ENCODE data around the gene NHSL2. TPM values are rescaled to one million over a fixed set of nuclear protein-coding genes. Genes with fewer than 3 reads are reported as not detected.

NHSL2 gene
- total and polyA plus RNA-seq, 4 donors = 1.4 to 9.9 (median 4.7) TPM

GRCh38 chrX:72020204-72020603 lies 109.6 kb downstream of the NHSL2 start:
- Histone ChIP-seq H3K4me1 (ENCODE audit: control insufficient read depth in 5 of 5, insufficient read depth in 5 of 5, low read length in 5 of 5) (peaks cover 0 to 24% (median 11%) of the 10 kb centered on the region in 5 donors), H3K27me3 (ENCODE audit: control insufficient read depth in 3 of 3, insufficient read depth in 3 of 3, low read length in 2 of 3) (peaks cover 0 to 34% (median 23%) of the 10 kb centered on the region in 3 donors), H3K27ac (ENCODE audit: low read depth in 1 of 2, low read length in 1 of 2) (peak overlapping the region in 1 of 2 donors; percentile 24), H3K36me3 (ENCODE audit: control insufficient read depth in 4 of 4, insufficient read depth in 4 of 4, low read length in 4 of 4) (no peaks in the 10 kb centered on the region), H3K9ac (ENCODE audit: insufficient read depth in 1 of 2, low read length in 2 of 2) (no peak overlapping the region), H3K4me3 (no peak overlapping the region), H3K9me3 (ENCODE audit: control insufficient read depth in 4 of 4, insufficient read depth in 3 of 4, low read length in 3 of 4) (no peaks in the 10 kb centered on the region)
- no peak for ATAC-seq (ENCODE audit: insufficient read depth, low FRiP score)
- no peak for TF ChIP-seq CTCF (IDR thresholded peaks at IDR 0.05; ENCODE audit: control extremely low read depth, extremely low read depth)
- 27 to 58% methylated on average over 3 of the region's 3 CpGs for WGBS, 2 donors
- peak; percentile 66 to 90 (median 86) for DNase-seq

GRCh38 chrX:72020788-72021187 lies 110.1 kb downstream of the NHSL2 start:
- TF ChIP-seq CTCF (IDR thresholded peaks at IDR 0.05; ENCODE audit: control extremely low read depth, extremely low read depth) = no peak
- Histone ChIP-seq H3K4me3 (no peak overlapping the region), H3K27ac (ENCODE audit: low read depth in 1 of 2, low read length in 1 of 2) (no peak overlapping the region), H3K36me3 (ENCODE audit: control insufficient read depth in 4 of 4, insufficient read depth in 4 of 4, low read length in 4 of 4) (no peaks in the 10 kb centered on the region), H3K9ac (ENCODE audit: insufficient read depth in 1 of 2, low read length in 2 of 2) (no peak overlapping the region), H3K9me3 (ENCODE audit: control insufficient read depth in 4 of 4, insufficient read depth in 3 of 4, low read length in 3 of 4) (no peaks in the 10 kb centered on the region), H3K4me1 (ENCODE audit: control insufficient read depth in 5 of 5, insufficient read depth in 5 of 5, low read length in 5 of 5) (peaks cover 0 to 24% (median 11%) of the 10 kb centered on the region in 5 donors), H3K27me3 (ENCODE audit: control insufficient read depth in 3 of 3, insufficient read depth in 3 of 3, low read length in 2 of 3) (peaks cover 0 to 36% (median 21%) of the 10 kb centered on the region in 3 donors)
- WGBS, 2 donors = 85 to 91% methylated on average over 3 of the region's 3 CpGs
- ATAC-seq (ENCODE audit: insufficient read depth, low FRiP score) (no peak), DNase-seq (no peak)

- peaks cover 0 to 24% (median 11%) of the 10 kb centered on the region in 5 donors for H3K4me1 ChIP-seq (ENCODE audit: control insufficient read depth in 5 of 5, insufficient read depth in 5 of 5, low read length in 5 of 5)
- no peak overlapping the region for H3K27ac ChIP-seq (ENCODE audit: low read depth in 1 of 2, low read length in 1 of 2)
- H3K36me3 ChIP-seq (ENCODE audit: control insufficient read depth in 4 of 4, insufficient read depth in 4 of 4, low read length in 4 of 4) = no peaks in the 10 kb centered on the region
- DNase-seq (peak in 1 of 3 donors; percentile 26), ATAC-seq (ENCODE audit: insufficient read depth, low FRiP score) (no peak)
- TF ChIP-seq CTCF (IDR thresholded peaks at IDR 0.05; ENCODE audit: control extremely low read depth, extremely low read depth) = no peak
- H3K4me3 ChIP-seq = no peak overlapping the region
- H3K9ac ChIP-seq (ENCODE audit: insufficient read depth in 1 of 2, low read length in 2 of 2) = no peak overlapping the region
- WGBS, 2 donors = 43 to 75% methylated on average over 2 of the region's 2 CpGs
- H3K9me3 ChIP-seq (ENCODE audit: control insufficient read depth in 4 of 4, insufficient read depth in 3 of 4, low read length in 3 of 4) = no peaks in the 10 kb centered on the region
- H3K27me3 ChIP-seq (ENCODE audit: control insufficient read depth in 3 of 3, insufficient read depth in 3 of 3, low read length in 2 of 3) = peaks cover 0 to 28% (median 18%) of the 10 kb centered on the region in 3 donors
These were observed 111.3 kb downstream of the NHSL2 start for GRCh38 chrX:72021975-72022374.

- no peaks in the 10 kb centered on the region for H3K36me3 ChIP-seq (ENCODE audit: control insufficient read depth in 4 of 4, insufficient read depth in 4 of 4, low read length in 4 of 4)
These were observed 112.4 kb downstream of the NHSL2 start for GRCh38 chrX:72023071-72023470.

More at GRCh38 chrX:72023071-72023470, 112.4 kb downstream of the NHSL2 start:
- Histone ChIP-seq H3K27ac (ENCODE audit: low read depth in 1 of 2, low read length in 1 of 2) (no peak overlapping the region), H3K4me1 (ENCODE audit: control insufficient read depth in 5 of 5, insufficient read depth in 5 of 5, low read length in 5 of 5) (peaks cover 0 to 24% (median 11%) of the 10 kb centered on the region in 5 donors), H3K27me3 (ENCODE audit: control insufficient read depth in 3 of 3, insufficient read depth in 3 of 3, low read length in 2 of 3) (peaks cover 0 to 21% (median 13%) of the 10 kb centered on the region in 3 donors), H3K9ac (ENCODE audit: insufficient read depth in 1 of 2, low read length in 2 of 2) (no peak overlapping the region), H3K4me3 (no peak overlapping the region), H3K9me3 (ENCODE audit: control insufficient read depth in 4 of 4, insufficient read depth in 3 of 4, low read length in 3 of 4) (no peaks in the 10 kb centered on the region)
- ATAC-seq (ENCODE audit: insufficient read depth, low FRiP score) = no peak
- no peak for TF ChIP-seq CTCF (IDR thresholded peaks at IDR 0.05; ENCODE audit: control extremely low read depth, extremely low read depth)
- WGBS, 2 donors = 59 to 71% methylated on average over 2 of the region's 2 CpGs
- DNase-seq = no peak
